GM19043 (cell line): ENCODE results near the gene CLCN1.
"Not testable (repeated sequence)": the region's sequence is repeated elsewhere in the genome, so short reads cannot be mapped to it uniquely, and the experiment has no call there.

Experiments
- ATAC-seq: cut with Tn5 transposase; IDR thresholded peaks from one replicate; pipeline ENCODE4 v1.9.1; 2021; ENCODE audit warnings: low read depth; ENCODE audit not compliant: unreplicated experiment

CLCN1 gene

GRCh38 chr7:143315776-143316175 lies at the start of gene CLCN1:
Gene CLCN1, plus strand, starts transcription at chr7:143316111. Its CDS starts 102 bp downstream, at chr7:143316213.
- ATAC-seq: no peak

GRCh38 chr7:143269251-143269650 lies 46.7 kb upstream of the CLCN1 start:
- no peak for ATAC-seq

- no peak for ATAC-seq
Measured at GRCh38 chr7:143271240-143271639, 44.7 kb upstream of the CLCN1 start.

- no peak for ATAC-seq
Measured at GRCh38 chr7:143272871-143273270, 43.0 kb upstream of the CLCN1 start.

GRCh38 chr7:143279186-143280098 lies 36.5 kb upstream of the CLCN1 start:
- ATAC-seq: no peak

GRCh38 chr7:143280160-143280559 lies 35.8 kb upstream of the CLCN1 start:
- no peak for ATAC-seq

GRCh38 chr7:143280566-143280965 lies 35.3 kb upstream of the CLCN1 start:
- ATAC-seq: no peak

GRCh38 chr7:143281529-143281928 lies 34.4 kb upstream of the CLCN1 start:
- ATAC-seq: no peak

GRCh38 chr7:143282124-143282523 lies 33.8 kb upstream of the CLCN1 start:
- no peak for ATAC-seq

GRCh38 chr7:143283381-143283780 lies 32.5 kb upstream of the CLCN1 start:
- no peak for ATAC-seq

- no peak for ATAC-seq
Measured at GRCh38 chr7:143284591-143285469, 31.1 kb upstream of the CLCN1 start, which contains the start of gene TMEM139. Gene TMEM139, plus strand, starts transcription at chr7:143284958. Its CDS starts 1,000 bp downstream, at chr7:143285958.

GRCh38 chr7:143285470-143285778 lies 30.5 kb upstream of the CLCN1 start:
- no peak for ATAC-seq

GRCh38 chr7:143285806-143286521 lies 29.9 kb upstream of the CLCN1 start:
- no peak for ATAC-seq

- no peak for ATAC-seq
Measured at GRCh38 chr7:143286522-143286890, 29.4 kb upstream of the CLCN1 start.

- no peak for ATAC-seq
Measured at GRCh38 chr7:143287339-143287934, 28.5 kb upstream of the CLCN1 start.

GRCh38 chr7:143287935-143288826 lies 27.7 kb upstream of the CLCN1 start, which contains the start of gene CASP2:
Gene CASP2, plus strand, starts transcription at chr7:143288351. Its CDS starts 105 bp downstream, at chr7:143288456.
- peak; percentile 87 for ATAC-seq

GRCh38 chr7:143288836-143289235 lies 27.1 kb upstream of the CLCN1 start:
- peak; percentile 0 for ATAC-seq

- ATAC-seq: no peak
Measured at GRCh38 chr7:143289421-143289820, 26.5 kb upstream of the CLCN1 start.

- ATAC-seq: not testable (repeated sequence)
Measured at GRCh38 chr7:143289888-143290287, 26.0 kb upstream of the CLCN1 start.
